Natural killer cell (primary cell): ENCODE data around the gene PSMF1. TPM values are rescaled to one million over a fixed set of nuclear protein-coding genes. Genes with fewer than 3 reads are reported as not detected.

ENCODE experiments used
- ATAC-seq, 3 donors: fragments of 150-1000 bp in 2 of 3; fragments of 200-7000 bp in 1 of 3; cut with Tn5 transposase; 1 replicate in 1 of 3; 2 replicates in 2 of 3; pipeline ENCODE4 v1.10.0; 2021; ENCODE audit warnings: mild to moderate bottlenecking in 2 of 3, moderate library complexity in 2 of 3
- DNase-seq, 2 donors: peaks; one replicate each; pipeline versions ENCODE4 v3.0.0 to v3.0.0-alpha.2; 2013 to 2021; ENCODE audit warnings: mixed read lengths in 1 of 2
- H3K27ac ChIP-seq: one replicate; pipeline ENCODE4 v1.5.1; 2013; ENCODE audit warnings: mild to moderate bottlenecking, low read length
- H3K27me3 ChIP-seq: one replicate; pipeline ENCODE4 v1.6.1; 2013; ENCODE audit warnings: low read length; ENCODE audit not compliant: control insufficient read depth, insufficient read depth
- H3K36me3 ChIP-seq: one replicate; pipeline ENCODE4 v1.6.1; 2013; ENCODE audit warnings: low read length; ENCODE audit not compliant: control insufficient read depth, insufficient read depth
- H3K4me1 ChIP-seq: one replicate; pipeline ENCODE4 v1.6.1; 2013; ENCODE audit warnings: low read length; ENCODE audit not compliant: control insufficient read depth, insufficient read depth
- H3K4me3 ChIP-seq: one replicate; pipeline ENCODE4 v1.5.1; 2013; ENCODE audit warnings: low read length
- H3K9me3 ChIP-seq: one replicate; pipeline ENCODE4 v1.6.1; 2013; ENCODE audit warnings: low read length; ENCODE audit not compliant: control insufficient read depth, insufficient read depth
- H3K27ac Mint-ChIP-seq, 2 donors: one replicate each; pipeline ENCODE4 v1.8.0; 2022; ENCODE audit warnings: mild to moderate bottlenecking in 2 of 2, mixed read lengths in 2 of 2, moderate library complexity in 1 of 2
- H3K27me3 Mint-ChIP-seq, 2 donors: one replicate each; pipeline ENCODE4 v1.8.0; 2022; ENCODE audit warnings: low read depth in 2 of 2, mixed read lengths in 2 of 2
- H3K36me3 Mint-ChIP-seq: one replicate; pipeline ENCODE4 v1.8.0; 2022; ENCODE audit warnings: mixed read lengths
- H3K4me1 Mint-ChIP-seq, 2 donors: one replicate each; pipeline ENCODE4 v1.8.0; 2022; ENCODE audit warnings: mixed read lengths in 2 of 2
- H3K4me3 Mint-ChIP-seq: one replicate; pipeline ENCODE4 v1.8.0; 2022; ENCODE audit warnings: mild to moderate bottlenecking, moderate library complexity, mixed read lengths
- H3K9me3 Mint-ChIP-seq, 2 donors: one replicate each; pipeline ENCODE4 v1.8.0; 2022; ENCODE audit warnings: mixed read lengths in 2 of 2
- WGBS: methylation state at CpG from one replicate; pipeline ENCODE4 v1.1.7; 2013; ENCODE audit warnings: missing lambda C conversion rate; ENCODE audit not compliant: insufficient coverage; 5-methylcytosine and 5-hydroxymethylcytosine counted together
- intact Hi-C: fragments of 100-400 bp; cut with micrococcal nuclease; formaldehyde crosslinking; loops from one replicate; pipeline ENCODE4 v1.14.2; 2022
- total RNA-seq, 4 donors: library from RNA; stranded (reverse); fragments of 120-200 nt in 1 of 4; gene quantifications; one replicate each; pipeline versions ENCODE4 v1.2.3 to v1.2.4, GENCODE V29; 2013 to 2022
- TF ChIP-seq, protein P1 (sequence below): fragments of 200-600 bp; IDR thresholded peaks from one replicate; pipeline ENCODE4 v1.8.0; 2022; ENCODE audit warnings: antibody characterized with exemption

The PSMF1 gene
- total RNA-seq, 3 donors from 2014 or later (not counting 1 experiment from before 2014, with no cell fraction given) = 97.1 to 107 (median 101) TPM

DNA sequence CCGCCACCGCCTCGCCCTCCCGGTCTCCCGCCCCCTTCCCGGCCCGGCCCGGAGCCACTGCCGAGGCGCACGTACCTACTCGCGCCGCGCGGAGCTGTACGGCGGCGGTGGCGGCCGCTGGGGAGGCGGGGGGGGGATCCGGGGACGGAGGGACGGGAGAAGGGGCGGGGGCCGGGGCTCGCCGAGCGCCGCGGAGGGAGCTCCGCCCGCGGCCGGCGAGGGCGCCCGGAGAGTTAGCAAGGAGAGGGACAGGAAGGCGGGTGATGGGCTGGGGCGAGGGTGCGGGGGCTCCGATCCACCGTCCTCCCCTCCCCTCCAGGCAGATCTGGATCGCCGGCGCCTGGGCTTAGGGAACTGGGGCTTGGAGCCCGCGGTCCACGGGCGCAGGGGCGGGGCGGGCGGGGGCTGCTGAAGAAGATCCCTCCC lies 66.9 kb downstream of the PSMF1 start:
- Histone ChIP-seq H3K27ac (no peak overlapping the region), H3K36me3 (no peaks in the 10 kb centered on the region), H3K27me3 (no peaks in the 10 kb centered on the region), H3K4me3 (no peak overlapping the region), H3K4me1 (no peaks in the 10 kb centered on the region), H3K9me3 (no peaks in the 10 kb centered on the region)
- H3K27me3 Mint-ChIP-seq = peaks cover 21 to 27% of the 10 kb centered on the region in 2 donors
- TF ChIP-seq, protein P1, sequence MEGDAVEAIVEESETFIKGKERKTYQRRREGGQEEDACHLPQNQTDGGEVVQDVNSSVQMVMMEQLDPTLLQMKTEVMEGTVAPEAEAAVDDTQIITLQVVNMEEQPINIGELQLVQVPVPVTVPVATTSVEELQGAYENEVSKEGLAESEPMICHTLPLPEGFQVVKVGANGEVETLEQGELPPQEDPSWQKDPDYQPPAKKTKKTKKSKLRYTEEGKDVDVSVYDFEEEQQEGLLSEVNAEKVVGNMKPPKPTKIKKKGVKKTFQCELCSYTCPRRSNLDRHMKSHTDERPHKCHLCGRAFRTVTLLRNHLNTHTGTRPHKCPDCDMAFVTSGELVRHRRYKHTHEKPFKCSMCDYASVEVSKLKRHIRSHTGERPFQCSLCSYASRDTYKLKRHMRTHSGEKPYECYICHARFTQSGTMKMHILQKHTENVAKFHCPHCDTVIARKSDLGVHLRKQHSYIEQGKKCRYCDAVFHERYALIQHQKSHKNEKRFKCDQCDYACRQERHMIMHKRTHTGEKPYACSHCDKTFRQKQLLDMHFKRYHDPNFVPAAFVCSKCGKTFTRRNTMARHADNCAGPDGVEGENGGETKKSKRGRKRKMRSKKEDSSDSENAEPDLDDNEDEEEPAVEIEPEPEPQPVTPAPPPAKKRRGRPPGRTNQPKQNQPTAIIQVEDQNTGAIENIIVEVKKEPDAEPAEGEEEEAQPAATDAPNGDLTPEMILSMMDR = no peak
- intact Hi-C loops = no loop called here
- H3K4me1 Mint-ChIP-seq = peaks cover 0 to 13% of the 10 kb centered on the region in 2 donors
- ATAC-seq = peak in 2 of 3 donors; percentile 32 to 38
- no peak overlapping the region for H3K27ac Mint-ChIP-seq
- peak in 1 of 2 donors; percentile 4 for DNase-seq
- no peaks in the 10 kb centered on the region for H3K9me3 Mint-ChIP-seq
- no peak overlapping the region for H3K4me3 Mint-ChIP-seq
- 1% methylated on average over 50 of the region's 54 CpGs for WGBS
- no peaks in the 10 kb centered on the region for H3K36me3 Mint-ChIP-seq

DNA sequence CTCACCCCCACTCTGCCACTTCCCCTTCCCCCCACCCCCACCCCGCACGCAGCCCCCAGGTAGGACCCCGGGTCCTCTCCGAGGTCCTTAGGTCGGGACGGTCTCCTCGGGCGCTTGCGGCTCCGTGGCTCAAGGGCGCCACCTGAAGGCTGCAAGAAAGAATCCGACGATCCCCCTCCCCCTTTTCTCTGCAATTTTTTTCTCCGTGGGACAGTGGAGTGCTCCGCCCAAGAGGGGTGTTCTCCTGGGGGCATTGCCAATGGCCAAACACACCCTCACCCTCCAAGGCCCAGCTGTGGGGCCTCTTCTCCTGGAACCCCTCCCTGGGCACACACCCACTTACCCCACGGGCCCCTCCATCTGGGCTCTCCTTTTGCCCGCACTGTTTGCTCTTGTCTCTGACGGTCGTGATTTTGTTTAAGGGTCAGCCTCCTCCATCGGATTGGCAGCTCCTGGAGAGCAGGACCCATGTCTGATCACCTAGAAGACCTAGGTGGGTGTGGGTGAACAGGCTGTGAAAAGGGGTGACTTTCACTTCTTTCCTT lies 67.5 kb downstream of the PSMF1 start:
- WGBS = 13% methylated on average over 20 of the region's 20 CpGs
- Histone ChIP-seq H3K36me3 (no peaks in the 10 kb centered on the region), H3K27ac (no peak overlapping the region), H3K4me1 (no peaks in the 10 kb centered on the region), H3K9me3 (no peaks in the 10 kb centered on the region), H3K4me3 (no peak overlapping the region), H3K27me3 (no peaks in the 10 kb centered on the region)
- TF ChIP-seq, protein P1 = peak; percentile 42
- H3K9me3 Mint-ChIP-seq = no peaks in the 10 kb centered on the region
- peak in 2 of 3 donors; percentile 68 to 69 for ATAC-seq
- H3K4me1 Mint-ChIP-seq = peaks cover 0 to 13% of the 10 kb centered on the region in 2 donors
- H3K36me3 Mint-ChIP-seq = no peaks in the 10 kb centered on the region
- peaks cover 21 to 27% of the 10 kb centered on the region in 2 donors for H3K27me3 Mint-ChIP-seq
- no peak overlapping the region for H3K27ac Mint-ChIP-seq
- DNase-seq = peak; percentile 27 to 67
- peak overlapping the region; percentile 70 for H3K4me3 Mint-ChIP-seq
- intact Hi-C loops = no loop called here

DNA sequence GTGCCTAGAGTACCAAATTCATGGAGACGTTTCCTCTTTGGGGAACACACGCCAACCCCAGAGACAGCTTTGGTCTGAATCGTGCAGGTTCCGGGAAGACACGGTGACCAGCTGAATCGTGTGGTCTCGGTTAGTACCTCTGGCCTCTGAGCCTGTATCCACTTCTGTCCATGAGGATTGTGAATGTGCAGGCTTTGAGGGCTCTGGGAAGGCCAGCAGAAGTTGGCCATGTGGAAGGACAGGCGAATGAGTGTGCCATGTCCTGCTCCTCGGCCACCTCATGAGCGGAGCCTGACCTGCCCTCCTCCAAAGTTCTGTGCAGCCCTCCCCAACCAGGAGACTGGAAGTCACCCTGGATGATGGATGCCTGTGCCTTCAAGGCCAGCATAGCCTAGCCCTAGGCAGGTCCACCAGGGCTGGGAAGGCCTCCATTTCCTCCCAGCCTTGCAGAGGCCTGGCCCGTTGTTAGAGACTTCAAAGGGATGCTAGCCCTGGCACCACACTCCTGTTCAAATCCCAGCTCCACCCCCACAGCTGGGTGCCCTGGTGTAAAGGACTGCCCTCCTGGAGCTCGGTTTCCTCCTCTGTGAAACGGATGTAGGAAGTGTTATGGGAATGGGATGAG lies 68.1 kb downstream of the PSMF1 start:
- H3K36me3 ChIP-seq = no peaks in the 10 kb centered on the region
- no peaks in the 10 kb centered on the region for H3K9me3 Mint-ChIP-seq
- ATAC-seq (no peak), DNase-seq (no peak)
- no peak overlapping the region for H3K27ac ChIP-seq
- no peak overlapping the region for H3K27ac Mint-ChIP-seq
- intact Hi-C loops = no loop called here
- no peaks in the 10 kb centered on the region for H3K9me3 ChIP-seq
- no peak overlapping the region for H3K4me3 Mint-ChIP-seq
- peaks cover 0 to 13% of the 10 kb centered on the region in 2 donors for H3K4me1 Mint-ChIP-seq
- WGBS = 89% methylated on average over 11 of the region's 13 CpGs
- H3K27me3 ChIP-seq = no peaks in the 10 kb centered on the region
- peaks cover 21 to 27% of the 10 kb centered on the region in 2 donors for H3K27me3 Mint-ChIP-seq
- no peak overlapping the region for H3K4me3 ChIP-seq
- H3K4me1 ChIP-seq = no peaks in the 10 kb centered on the region
- TF ChIP-seq, protein P1 = no peak
- no peaks in the 10 kb centered on the region for H3K36me3 Mint-ChIP-seq
